Suprapubic skin (tissue), 4 donors: Measurements from ENCODE around the gene STK17B. TPM values are rescaled to one million over a fixed set of nuclear protein-coding genes. Genes with fewer than 3 reads are reported as not detected.
"Not testable (repeated sequence)": the region's sequence is repeated elsewhere in the genome, so short reads cannot be mapped to it uniquely, and the experiment has no call there.

Experiments
- DNase-seq, 2 donors: peaks; one replicate each; pipeline ENCODE4 v3.0.0-alpha.2; 2019; ENCODE audit warnings: low spot score in 2 of 2
- H3K27ac ChIP-seq: fragments of 200-600 bp; sonication (generic); one replicate; pipeline ENCODE4 v1.5.1; 2019
- H3K27me3 ChIP-seq: fragments of 200-600 bp; sonication (generic); one replicate; pipeline ENCODE4 v1.5.1; 2019
- H3K36me3 ChIP-seq: fragments of 200-600 bp; sonication (generic); one replicate; pipeline ENCODE4 v1.5.1; 2019
- H3K4me1 ChIP-seq: fragments of 200-600 bp; sonication (generic); one replicate; pipeline ENCODE4 v1.5.1; 2019
- H3K4me3 ChIP-seq: fragments of 200-600 bp; sonication (generic); one replicate; pipeline ENCODE4 v1.5.1; 2019; ENCODE audit warnings: mild to moderate bottlenecking
- H3K9me3 ChIP-seq: fragments of 200-600 bp; sonication (generic); one replicate; pipeline ENCODE4 v1.5.1; 2019
- EP300 ChIP-seq: sonication (generic); formaldehyde crosslinking; IDR thresholded peaks from one replicate; pipeline ENCODE4 v1.6.1; 2017; ENCODE audit warnings: antibody characterized with exemption
- POLR2A ChIP-seq, 2 donors: fragments of 450-650 bp; IDR thresholded peaks; one replicate each; pipeline ENCODE4 v1.6.1; 2017; ENCODE audit warnings: antibody characterized with exemption in 2 of 2, mild to moderate bottlenecking in 2 of 2, moderate library complexity in 2 of 2
- POLR2AphosphoS5 ChIP-seq, 3 donors: sonication (generic); formaldehyde crosslinking; IDR thresholded peaks; one replicate each; pipeline ENCODE4 v1.6.1; 2017; ENCODE audit warnings: antibody characterized with exemption in 3 of 3
- WGBS: methylation state at CpG from one replicate; pipeline ENCODE4 v1.1.5; 2018; 5-methylcytosine and 5-hydroxymethylcytosine counted together
- total RNA-seq, 4 donors: library from RNA; depleted of rRNA; stranded (reverse); fragments of >200 nt; gene quantifications; one replicate each; pipeline ENCODE4 v1.1.0, GENCODE V29; 2016
- TF ChIP-seq, protein P1 (sequence below), 2 donors: fragments of 200-600 bp in 1 of 2; fragments of 450-650 bp in 1 of 2; sonication (generic) in 1 of 2; IDR thresholded peaks; one replicate each; pipeline ENCODE4 v1.5.1; 2016 to 2019; ENCODE audit warnings: antibody characterized with exemption in 2 of 2, mild to moderate bottlenecking in 1 of 2, moderate library complexity in 1 of 2

STK17B gene
- total RNA-seq, 4 donors from 2014 or later: 23.2 to 47.2 (median 37.6) TPM

DNA sequence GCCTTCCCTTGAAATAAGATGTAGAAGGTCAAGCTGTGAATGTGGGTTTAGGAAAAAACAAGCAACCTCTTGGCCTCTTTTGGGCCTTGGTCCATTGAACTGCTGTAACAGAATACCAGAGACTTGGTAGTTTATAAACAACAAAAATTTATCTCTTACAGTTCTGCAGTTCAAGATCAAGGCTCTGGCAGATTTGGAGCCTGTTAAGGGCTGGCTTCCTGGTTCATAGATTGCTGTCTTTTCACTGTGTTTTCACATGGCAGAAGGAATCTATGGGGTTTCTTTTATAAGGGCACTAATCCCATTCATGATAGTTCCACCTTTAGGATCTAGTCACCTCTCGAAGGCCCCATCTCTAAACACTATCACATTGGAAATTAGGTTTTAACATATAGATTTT, 20.2 kb upstream of the STK17B start:
- no peak for TF ChIP-seq EP300
- TF ChIP-seq, protein P1, sequence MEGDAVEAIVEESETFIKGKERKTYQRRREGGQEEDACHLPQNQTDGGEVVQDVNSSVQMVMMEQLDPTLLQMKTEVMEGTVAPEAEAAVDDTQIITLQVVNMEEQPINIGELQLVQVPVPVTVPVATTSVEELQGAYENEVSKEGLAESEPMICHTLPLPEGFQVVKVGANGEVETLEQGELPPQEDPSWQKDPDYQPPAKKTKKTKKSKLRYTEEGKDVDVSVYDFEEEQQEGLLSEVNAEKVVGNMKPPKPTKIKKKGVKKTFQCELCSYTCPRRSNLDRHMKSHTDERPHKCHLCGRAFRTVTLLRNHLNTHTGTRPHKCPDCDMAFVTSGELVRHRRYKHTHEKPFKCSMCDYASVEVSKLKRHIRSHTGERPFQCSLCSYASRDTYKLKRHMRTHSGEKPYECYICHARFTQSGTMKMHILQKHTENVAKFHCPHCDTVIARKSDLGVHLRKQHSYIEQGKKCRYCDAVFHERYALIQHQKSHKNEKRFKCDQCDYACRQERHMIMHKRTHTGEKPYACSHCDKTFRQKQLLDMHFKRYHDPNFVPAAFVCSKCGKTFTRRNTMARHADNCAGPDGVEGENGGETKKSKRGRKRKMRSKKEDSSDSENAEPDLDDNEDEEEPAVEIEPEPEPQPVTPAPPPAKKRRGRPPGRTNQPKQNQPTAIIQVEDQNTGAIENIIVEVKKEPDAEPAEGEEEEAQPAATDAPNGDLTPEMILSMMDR (IDR thresholded peaks at IDR 0.05): no peak
- no peak for TF ChIP-seq POLR2A (IDR thresholded peaks at IDR 0.05)
- TF ChIP-seq POLR2AphosphoS5 (IDR thresholded peaks at IDR 0.05): no peak
- H3K36me3 ChIP-seq: no peaks in the 10 kb centered on the region
- no peaks in the 10 kb centered on the region for H3K27me3 ChIP-seq
- DNase-seq: no peak
- no peaks in the 10 kb centered on the region for H3K4me1 ChIP-seq
- H3K4me3 ChIP-seq: no peak overlapping the region
- no peak overlapping the region for H3K27ac ChIP-seq
- no peaks in the 10 kb centered on the region for H3K9me3 ChIP-seq
- WGBS: 89% methylated on average over 1 of the region's 1 CpG

DNA sequence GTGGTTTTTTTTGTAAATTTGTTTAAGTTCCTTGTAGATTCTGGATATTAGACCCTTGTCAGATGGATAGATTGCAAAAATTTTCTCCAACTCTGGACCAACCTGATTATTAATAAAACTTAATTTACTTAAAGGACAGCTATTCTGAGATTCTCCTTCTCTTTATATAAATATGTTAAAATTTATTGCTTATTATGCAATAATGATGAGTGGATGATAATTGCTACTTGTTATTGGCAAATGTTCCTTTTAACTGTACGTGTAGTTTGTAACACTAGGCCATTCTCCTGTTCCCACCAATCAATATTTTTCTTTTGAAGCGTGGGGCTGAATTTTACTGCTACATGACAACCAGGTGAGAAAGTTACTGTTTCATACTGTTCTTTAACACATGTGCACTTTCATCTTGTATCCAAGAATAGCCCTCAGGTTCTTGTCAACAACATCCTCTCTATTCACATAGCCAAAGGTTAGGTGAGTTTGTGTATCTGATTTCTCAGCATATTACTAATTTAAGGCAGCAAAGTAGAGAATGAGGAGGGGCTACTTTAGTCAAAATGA, 16.6 kb upstream of the STK17B start:
- Histone ChIP-seq H3K9me3 (no peaks in the 10 kb centered on the region), H3K36me3 (no peaks in the 10 kb centered on the region), H3K4me1 (no peaks in the 10 kb centered on the region), H3K27ac (no peak overlapping the region), H3K27me3 (no peaks in the 10 kb centered on the region), H3K4me3 (no peak overlapping the region)
- DNase-seq: no peak
- TF ChIP-seq POLR2AphosphoS5 (IDR thresholded peaks at IDR 0.05) (no peak), EP300 (no peak), POLR2A (IDR thresholded peaks at IDR 0.05) (no peak)
- TF ChIP-seq, protein P1 (IDR thresholded peaks at IDR 0.05): no peak
- WGBS: 71% methylated on average over 2 of the region's 2 CpGs

DNA sequence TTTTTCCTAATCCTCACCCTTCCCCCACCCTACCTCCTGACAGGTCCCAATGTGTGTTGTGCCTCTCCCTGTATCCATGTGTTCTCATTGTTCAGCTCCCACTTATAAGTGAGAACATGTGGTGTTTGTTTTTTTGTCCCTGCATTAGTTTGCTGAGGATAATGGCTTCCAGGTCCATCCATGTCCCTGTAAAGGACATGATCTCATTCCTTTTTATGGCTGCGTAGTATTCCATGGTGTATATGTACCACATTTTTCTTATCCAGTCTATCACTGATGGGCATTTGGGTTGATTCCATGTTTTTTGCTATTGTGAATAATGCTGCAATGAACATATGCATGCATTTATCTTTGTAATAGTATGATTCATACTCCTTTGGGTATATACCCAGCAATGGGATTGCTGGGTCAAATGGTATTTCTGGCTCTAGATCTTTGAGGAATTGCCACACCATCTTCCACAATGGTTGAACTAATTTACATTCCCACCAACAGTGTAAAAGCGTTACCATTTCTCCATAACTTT, 15.9 kb upstream of the STK17B start:
- H3K4me1 ChIP-seq, H3K4me3 ChIP-seq, H3K9me3 ChIP-seq, H3K36me3 ChIP-seq, DNase-seq, H3K27me3 ChIP-seq, H3K27ac ChIP-seq: not testable (repeated sequence)
- WGBS: 97% methylated on average over 2 of the region's 2 CpGs

DNA sequence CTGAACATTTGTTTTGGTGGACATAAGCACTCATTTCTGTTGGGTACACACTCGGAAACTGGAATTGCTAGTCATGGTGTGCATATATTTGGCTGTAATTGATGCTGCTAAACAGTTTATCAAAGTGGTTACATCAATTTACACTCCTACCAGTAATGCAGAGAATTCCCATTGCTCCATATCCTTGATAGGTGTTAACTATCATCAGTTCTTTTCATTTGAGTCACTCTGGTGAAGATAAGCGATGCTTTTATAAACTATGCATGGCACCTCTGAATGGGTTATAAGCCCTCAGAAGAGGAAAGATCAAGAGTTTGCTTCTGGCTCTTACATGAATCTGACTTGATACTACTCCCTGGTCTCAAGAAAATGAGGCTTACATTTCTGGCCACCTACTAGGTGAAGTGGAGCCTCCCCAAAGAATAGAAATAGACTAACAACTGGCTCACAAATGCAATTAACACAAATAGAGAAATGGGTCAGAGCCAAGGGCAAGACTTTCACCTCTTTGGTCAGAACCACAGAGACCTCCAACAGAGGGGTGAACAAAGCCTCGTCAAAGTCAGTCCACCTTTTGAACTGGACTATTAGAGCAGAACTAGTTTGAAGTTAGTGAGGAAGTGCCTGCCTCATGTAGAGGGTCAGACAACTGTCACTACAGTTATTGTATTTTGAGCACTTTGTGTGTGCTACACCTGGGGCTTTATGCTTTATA, 15.0 kb upstream of the STK17B start:
- Histone ChIP-seq H3K36me3 (no peaks in the 10 kb centered on the region), H3K9me3 (no peaks in the 10 kb centered on the region), H3K27ac (no peak overlapping the region), H3K4me1 (no peaks in the 10 kb centered on the region), H3K4me3 (no peak overlapping the region), H3K27me3 (no peaks in the 10 kb centered on the region)
- TF ChIP-seq EP300: no peak
- TF ChIP-seq POLR2A (IDR thresholded peaks at IDR 0.05): no peak
- no peak for TF ChIP-seq POLR2AphosphoS5 (IDR thresholded peaks at IDR 0.05)
- TF ChIP-seq, protein P1 (IDR thresholded peaks at IDR 0.05): no peak
- 84% methylated on average over 3 of the region's 3 CpGs for WGBS
- DNase-seq: no peak

DNA sequence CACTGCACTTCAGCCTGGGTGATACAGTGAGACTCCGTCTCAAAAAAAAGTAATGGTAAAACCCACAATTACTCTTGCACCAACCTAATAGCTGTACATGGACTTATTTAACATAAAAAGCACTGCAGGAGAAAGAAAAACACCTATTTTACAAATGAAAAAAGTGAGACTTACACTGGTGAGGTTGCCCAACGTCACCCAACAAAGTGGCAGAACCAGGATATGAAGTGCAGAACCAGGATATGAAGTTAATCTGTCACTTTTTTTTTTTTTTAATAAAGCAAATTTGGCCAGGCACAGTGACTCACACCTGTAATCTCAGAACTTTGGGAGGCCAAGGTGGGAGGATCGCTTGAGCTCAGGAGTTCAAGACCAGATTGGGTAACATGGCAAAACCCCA, 13.5 kb upstream of the STK17B start:
- Histone ChIP-seq H3K27me3 (no peaks in the 10 kb centered on the region), H3K4me3 (no peak overlapping the region), H3K27ac (no peak overlapping the region), H3K4me1 (no peaks in the 10 kb centered on the region), H3K36me3 (no peaks in the 10 kb centered on the region), H3K9me3 (no peaks in the 10 kb centered on the region)
- no peak for DNase-seq
- TF ChIP-seq, protein P1 (IDR thresholded peaks at IDR 0.05): no peak
- no peak for TF ChIP-seq POLR2AphosphoS5 (IDR thresholded peaks at IDR 0.05)
- TF ChIP-seq EP300: no peak
- no peak for TF ChIP-seq POLR2A (IDR thresholded peaks at IDR 0.05)
- WGBS: 90% methylated on average over 3 of the region's 3 CpGs
